GM21528 (cell line): ENCODE data around the gene FAM72A.
A peak's percentile ranks its signal among the peaks of the same experiment; 100 is the strongest.
"Not testable (repeated sequence)": the region's sequence is repeated elsewhere in the genome, so short reads cannot be mapped to it uniquely, and the experiment has no call there.

Source experiments
- ATAC-seq: cut with Tn5 transposase; IDR thresholded peaks from one replicate; pipeline ENCODE4 v1.9.1; 2021; ENCODE audit warnings: mild to moderate bottlenecking, moderate library complexity; ENCODE audit not compliant: unreplicated experiment, low FRiP score

FAM72A gene

DNA sequence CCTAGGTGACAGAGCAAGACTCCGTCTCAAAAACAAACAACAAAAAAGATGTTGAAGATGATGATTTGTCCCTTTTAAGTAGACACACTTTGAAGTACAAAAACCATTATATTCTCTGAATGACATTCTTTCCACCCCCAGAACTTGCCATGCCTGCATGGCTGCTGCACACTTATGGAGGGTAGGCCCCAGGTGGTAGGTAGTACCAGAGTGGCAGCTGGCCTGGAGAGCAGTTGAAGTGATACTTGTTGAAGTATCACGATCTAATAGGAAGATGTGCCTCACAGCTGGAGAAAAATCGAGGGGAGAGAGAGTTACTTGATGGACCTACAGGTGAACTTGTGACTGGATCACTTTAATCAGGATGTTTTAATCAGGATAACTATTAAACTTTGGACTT lies 15.6 kb upstream of the FAM72A start:
- not testable (repeated sequence) for ATAC-seq

DNA sequence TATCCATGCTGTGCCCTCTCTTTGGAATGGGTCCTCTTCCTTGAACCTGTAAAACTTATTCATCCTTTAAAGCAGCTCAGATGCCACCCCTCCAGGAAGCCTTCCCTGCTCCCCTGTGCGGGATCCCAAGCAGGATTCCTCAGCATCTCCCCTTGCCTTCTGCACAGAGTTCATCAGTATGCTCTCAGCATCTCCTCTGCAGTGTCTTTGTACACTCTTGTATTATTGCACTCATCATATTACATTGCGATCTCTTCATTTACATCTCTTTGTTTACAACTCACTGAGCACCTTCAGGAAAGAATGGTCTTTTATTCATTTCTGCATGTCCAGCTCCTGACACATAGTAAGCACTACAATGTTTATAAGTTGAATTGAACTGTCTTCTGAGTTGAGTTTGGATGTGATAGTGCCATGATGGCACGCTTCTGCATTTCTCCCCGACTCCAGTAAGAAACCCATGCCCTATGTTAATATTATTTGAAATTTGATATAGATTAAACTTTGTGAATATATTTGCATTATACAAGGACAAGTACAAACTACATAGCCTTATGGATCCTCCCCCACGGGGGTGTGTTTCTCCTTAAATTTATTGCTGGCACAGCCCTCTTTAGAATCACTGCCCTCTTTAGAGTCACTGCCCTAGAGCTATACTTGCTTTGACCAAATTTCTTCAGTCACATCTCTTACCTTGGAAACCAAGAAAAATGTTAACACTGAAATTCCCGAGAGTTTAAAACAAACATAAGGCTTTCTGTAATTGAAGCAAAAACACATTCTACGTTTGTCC lies 13.2 kb upstream of the FAM72A start:
- ATAC-seq: not testable (repeated sequence)

DNA sequence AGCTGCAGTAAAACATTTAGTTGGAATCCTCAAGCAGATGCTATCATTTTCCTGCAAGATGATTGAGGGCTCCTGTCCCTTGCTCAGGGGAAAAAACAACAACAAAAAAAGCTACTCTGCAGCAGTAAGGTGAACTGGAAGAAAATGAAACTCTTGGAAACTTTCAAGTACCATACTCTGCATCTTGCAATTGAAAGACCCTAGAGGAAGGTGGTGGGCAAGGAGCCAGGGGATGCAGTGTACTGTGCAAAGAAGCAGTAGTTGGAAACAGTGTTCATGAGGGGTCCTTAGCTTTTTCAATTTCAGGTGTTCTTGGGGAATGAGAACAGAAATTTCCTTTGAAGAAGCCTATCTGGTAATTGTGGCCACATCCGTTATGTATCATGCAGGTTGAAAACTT lies 8.2 kb upstream of the FAM72A start:
- not testable (repeated sequence) for ATAC-seq

DNA sequence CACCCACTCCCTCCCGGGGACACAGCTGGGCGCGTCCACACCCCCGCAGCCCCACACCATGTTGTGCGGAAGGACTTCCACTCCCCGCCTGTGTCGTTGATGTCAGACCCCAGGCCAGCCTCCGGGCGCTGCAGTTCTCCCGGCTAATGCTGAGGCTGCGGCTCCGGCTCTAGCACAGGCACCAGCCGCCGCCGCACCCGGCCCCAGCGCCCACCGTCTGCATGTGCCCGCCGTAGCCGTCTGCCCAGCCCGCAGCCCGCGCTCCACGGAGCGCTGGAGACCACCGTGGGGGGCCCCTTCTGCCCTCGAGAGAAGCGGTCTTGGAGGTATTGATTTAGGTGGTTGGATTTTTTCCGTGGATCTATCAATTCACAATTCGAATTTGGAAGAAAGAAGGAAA lies 2.9 kb upstream of the FAM72A start:
- ATAC-seq: not testable (repeated sequence)

GRCh38 chr1:206204871-206205270 lies 2.2 kb upstream of the FAM72A start:
- not testable (repeated sequence) for ATAC-seq

GRCh38 chr1:206204159-206204511 lies 1.5 kb upstream of the FAM72A start:
- not testable (repeated sequence) for ATAC-seq

DNA sequence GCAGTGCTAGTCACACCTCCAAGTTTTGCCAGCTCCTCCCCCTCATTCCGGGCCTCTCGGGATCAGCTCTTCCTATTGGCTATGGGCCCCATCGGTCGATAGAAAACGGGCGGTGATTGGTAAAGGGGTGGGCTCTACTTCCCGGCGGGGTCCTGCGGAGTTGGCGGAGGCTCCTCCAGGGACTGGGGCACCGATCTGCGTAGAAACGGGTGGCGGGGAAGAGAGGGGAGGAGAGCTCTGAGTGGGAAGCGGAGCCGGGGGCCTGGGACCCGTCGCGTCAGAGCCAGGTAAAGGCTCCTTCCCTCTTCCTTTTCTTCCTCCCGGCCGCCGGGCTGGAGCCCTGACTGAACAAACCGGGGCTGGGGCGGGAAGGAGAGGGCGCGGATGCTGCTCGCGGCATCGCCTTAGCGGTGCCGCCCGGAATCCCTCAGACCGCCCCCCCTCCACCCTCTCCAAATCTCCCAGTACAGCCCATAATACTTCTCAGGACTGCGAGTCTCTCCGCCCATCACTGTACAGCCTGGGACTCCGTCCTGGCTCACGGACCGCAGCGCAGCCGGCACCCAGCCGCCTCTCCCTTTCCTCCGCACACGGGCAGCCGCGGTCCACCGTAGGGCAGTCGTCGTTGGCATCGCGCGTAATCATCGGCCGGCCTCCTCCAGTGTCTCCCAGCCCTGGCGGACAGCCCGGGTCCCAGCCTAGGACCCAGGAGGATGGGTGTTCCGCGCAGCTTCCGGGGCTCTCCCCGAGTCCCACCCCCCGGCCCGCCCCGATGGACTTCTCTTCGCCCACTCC lies 922 bp upstream of the FAM72A start, which contains the start of gene SRGAP2:
Gene SRGAP2, plus strand, starts transcription at position 178 of the 795 bp plus-strand sequence. CDS start 2,430 bp downstream, outside the sequence.
- peak; percentile 20 for ATAC-seq

- not testable (repeated sequence) for ATAC-seq
Observed at GRCh38 chr1:206196748-206197424, 5.8 kb downstream of the FAM72A start.

DNA sequence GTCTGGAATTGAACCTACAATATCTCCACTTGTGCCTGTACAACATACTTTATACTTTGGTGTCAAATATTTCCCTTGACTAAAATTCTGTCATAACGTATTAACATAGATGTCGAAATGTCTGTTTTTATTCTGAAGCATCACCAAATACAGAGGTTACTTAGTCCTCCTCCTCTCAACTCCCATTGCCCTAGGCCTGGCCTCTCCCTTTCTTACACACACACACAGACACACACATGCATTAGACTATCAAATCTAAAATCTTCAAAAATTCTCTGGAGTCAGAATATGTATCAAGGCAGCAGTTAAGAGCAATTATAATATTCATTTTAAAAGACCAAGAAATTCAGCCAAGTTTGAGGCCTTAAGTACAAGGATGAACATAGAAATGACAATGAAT lies 7.5 kb downstream of the FAM72A start:
- not testable (repeated sequence) for ATAC-seq

DNA sequence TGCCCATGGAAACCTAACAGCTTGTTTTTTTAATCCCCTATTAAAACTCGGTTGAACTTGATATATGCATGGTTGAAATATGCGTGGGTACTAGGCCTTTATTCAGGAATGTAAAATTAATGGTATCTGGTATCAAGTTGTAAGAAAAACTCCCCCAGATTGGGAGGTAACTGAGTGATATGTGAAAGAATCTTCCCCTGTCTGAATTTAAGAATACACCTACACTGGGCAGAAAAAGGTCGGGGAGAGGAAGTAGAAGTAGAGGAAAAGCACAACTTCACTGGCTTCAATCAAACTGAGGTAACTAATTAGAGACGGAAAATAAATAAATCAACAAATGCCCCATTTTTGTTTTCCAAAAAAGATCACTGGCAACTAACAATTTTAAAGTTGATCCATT lies 15.8 kb downstream of the FAM72A start:
- ATAC-seq: not testable (repeated sequence)

GRCh38 chr1:206185778-206186177 lies 16.9 kb downstream of the FAM72A start:
- ATAC-seq: not testable (repeated sequence)

DNA sequence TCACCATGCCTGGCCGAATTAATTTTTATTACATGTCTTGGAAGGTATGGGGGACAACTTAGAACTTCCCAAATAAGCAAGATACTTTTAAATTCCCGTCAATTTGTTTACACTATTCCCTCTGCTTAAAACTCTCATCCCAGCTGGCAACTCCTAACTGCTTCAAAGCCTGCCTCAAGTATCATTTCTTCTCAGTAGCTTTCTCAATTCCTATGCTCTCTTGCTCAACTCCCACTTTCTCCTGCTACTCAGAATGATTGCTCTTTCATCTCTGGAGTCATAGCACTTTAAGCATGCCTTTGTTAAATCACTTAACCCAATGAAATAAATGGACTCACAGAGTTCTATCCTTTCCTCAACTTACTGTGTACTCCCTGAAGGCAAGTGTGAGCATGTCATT lies 18.9 kb downstream of the FAM72A start:
- not testable (repeated sequence) for ATAC-seq

DNA sequence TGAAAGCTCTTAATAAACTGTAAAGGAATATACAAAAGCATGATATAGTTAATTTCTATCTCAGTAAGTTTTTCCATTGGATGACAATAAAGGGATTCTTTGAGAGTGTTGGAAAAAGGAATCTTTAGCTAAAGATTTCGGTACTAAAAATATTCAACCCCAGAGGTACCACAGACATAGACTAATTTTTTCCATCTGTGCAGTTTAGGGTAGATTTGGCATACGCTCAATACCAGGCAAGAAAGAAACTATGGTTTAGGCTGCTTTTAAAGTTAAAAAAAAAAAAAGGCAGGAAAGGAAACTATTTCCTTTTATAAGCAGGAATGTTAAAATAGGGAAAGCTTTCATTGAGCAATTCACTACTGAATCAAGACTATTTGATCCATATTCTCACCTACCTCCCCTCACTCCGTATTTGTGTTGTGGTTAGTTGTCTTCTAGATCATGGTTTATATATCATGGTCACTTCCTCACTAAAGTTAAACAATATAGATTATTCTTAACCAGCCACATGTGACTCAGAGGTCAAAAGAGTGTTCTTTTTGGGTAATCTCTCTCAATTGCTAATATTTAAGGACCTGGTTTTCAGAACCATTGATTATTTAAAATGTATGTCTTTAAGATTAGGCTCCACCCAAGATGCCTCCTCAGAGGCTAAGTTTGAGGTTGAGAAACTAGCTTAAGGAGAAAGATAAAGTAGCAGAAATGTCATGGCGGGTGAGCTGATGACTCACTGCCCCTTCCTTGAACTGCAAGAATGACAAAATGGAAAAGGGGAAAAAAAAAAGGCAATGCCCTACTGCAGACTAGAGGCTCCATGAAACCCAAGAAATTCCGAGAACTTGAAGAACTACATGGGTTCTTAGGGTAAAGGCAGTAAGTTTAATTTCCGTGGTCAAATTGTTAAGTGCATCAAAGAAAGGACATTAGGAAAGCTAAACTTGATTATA lies 20.0 kb downstream of the FAM72A start:
- ATAC-seq: not testable (repeated sequence)

DNA sequence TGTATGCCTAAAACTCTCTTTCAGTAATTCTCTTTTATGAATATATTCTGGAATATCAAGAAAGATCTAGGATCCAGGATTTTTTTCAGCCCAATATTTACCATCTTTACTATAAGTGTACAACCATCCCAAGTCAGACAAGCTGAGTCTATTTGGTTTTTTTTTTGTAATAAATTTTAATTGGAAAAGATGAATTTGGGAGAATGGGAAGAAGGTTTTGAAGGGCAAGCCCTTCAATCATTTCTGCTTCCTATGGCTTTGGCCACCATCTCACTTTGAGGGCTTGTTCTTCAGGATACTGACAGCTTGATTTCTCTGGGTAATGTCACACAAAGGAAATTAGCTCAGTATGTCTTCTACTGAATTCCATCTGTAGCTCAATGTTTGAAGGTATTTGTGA lies 23.0 kb downstream of the FAM72A start:
- ATAC-seq: not testable (repeated sequence)

DNA sequence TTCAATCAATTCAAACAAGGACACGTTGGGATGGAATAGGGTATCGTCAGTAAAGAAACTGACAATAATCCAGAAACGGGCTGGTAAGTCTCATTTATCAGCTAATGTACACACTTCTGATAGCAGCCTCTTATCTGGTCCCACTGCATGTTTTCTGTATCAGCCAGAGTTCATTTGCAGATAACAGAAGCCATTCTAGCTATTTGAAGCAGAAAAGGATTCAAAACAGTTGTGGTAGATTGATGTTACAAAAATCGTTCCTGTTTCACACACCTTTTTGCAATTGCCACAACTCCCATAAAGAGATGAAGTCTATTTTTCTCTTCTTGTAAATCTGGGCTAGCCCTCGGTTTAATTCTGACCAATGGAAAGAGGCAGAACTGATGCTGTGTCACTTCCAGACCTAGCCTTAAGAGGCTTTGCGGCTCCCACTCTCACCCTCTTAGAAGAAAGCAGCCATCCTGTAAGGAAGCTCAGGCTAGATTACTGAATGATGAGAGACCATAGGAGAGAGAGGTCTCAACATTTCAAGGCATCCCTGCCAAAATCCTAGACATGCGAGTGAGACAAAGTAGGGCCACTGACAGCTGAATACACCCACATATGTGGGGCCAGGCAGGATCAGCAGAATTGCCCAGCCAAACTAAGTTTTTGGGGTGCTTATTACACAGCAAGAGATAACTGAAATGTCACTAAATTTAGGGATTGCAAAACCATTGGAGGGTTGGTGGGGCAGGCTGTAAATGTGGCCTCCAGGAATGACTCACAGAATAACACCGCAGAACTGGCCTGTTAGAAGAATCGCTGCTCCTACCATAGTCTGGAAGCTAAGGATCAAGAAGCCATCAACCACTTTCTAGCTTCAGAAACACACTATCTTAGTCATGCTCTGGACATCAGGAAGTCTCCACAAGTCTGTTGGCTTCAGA lies 24.3 kb downstream of the FAM72A start:
- not testable (repeated sequence) for ATAC-seq

GRCh38 chr1:206176114-206176502 lies 26.5 kb downstream of the FAM72A start:
- not testable (repeated sequence) for ATAC-seq

DNA sequence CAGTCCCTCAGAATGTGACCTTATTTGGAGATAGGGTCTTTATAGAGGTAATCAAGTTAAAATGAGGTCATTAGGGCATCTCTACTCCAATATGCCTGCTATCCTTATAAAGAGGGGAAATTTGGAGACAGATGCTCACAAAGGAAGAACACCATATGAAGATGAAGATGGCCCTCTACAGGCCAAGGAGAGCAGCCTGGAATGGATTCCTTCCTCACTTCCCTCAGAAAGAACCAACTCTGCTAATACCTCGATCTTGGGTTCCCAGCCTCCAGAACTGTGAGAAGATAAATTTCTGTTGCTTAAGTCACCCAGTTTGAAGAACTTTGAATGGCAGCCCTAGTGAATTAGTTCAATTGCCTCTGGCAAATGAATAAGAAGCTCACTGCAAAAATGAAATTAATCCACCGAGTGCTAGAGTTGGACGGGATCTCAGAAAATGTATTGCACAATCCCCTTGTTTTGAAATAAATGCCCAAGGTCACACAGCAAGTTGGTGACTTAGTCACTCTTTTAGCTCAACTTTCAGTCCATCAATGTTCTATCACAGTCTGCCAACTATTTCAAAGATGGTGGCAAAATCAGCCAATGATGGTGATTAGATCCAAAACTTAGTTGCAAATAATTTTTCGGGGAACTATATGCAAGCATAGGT lies 27.1 kb downstream of the FAM72A start:
- not testable (repeated sequence) for ATAC-seq

- not testable (repeated sequence) for ATAC-seq
Observed at GRCh38 chr1:206174182-206174868, 28.3 kb downstream of the FAM72A start.
